Astrocyte (in vitro differentiated cells and primary cell): ENCODE results near the gene RUFY1. TPM values are rescaled to one million over a fixed set of nuclear protein-coding genes. Genes with fewer than 3 reads are reported as not detected.
A peak's percentile ranks its signal among the peaks of the same experiment; 100 is the strongest.

Experiments
- DNase-seq: peaks from one replicate; pipeline ENCODE4 v3.0.0-alpha.2; 2010; ENCODE audit warnings: low read depth
- FAIRE-seq: peaks from 2 replicates; lab custom pipeline; 2011; peaks lifted over from hg19 to GRCh38; lab: Jason Lieb, UNC
- H2AFZ ChIP-seq: 2 replicates; pipeline ENCODE4 v1.6.0; 2012; ENCODE audit warnings: low read depth, low read length, inconsistent platforms
- H3K27ac ChIP-seq: 2 replicates; pipeline ENCODE4 v1.5.1; 2011; ENCODE audit warnings: low read depth, low read length, inconsistent platforms
- H3K27me3 ChIP-seq: 2 replicates; pipeline ENCODE4 v1.6.0; 2011; ENCODE audit warnings: low read length, inconsistent platforms; ENCODE audit not compliant: insufficient read depth
- H3K36me3 ChIP-seq: 2 replicates; pipeline ENCODE4 v1.5.1; 2011; ENCODE audit warnings: low read length, inconsistent platforms; ENCODE audit not compliant: insufficient read depth
- H3K4me1 ChIP-seq: 2 replicates; pipeline ENCODE4 v1.5.1; 2011; ENCODE audit warnings: low read length, inconsistent platforms; ENCODE audit not compliant: insufficient read depth
- H3K4me2 ChIP-seq: 2 replicates; pipeline ENCODE4 v1.6.0; 2012; ENCODE audit warnings: low read length, inconsistent platforms
- H3K4me3 ChIP-seq: 2 replicates; pipeline ENCODE4 v1.5.1; 2011; ENCODE audit warnings: low read depth, mild to moderate bottlenecking, low read length, inconsistent platforms; ENCODE audit not compliant: insufficient read depth
- H3K79me2 ChIP-seq: 2 replicates; pipeline ENCODE4 v1.6.0; 2012; ENCODE audit warnings: mild to moderate bottlenecking, low read length, inconsistent platforms; ENCODE audit not compliant: insufficient read depth
- H3K9ac ChIP-seq: 2 replicates; pipeline ENCODE4 v1.6.0; 2012; ENCODE audit warnings: mild to moderate bottlenecking, low read length, inconsistent platforms
- H3K9me3 ChIP-seq: 2 replicates; pipeline ENCODE4 v1.5.1; 2012; ENCODE audit warnings: low read depth, mild to moderate bottlenecking, low read length, inconsistent platforms; ENCODE audit not compliant: insufficient read depth
- H4K20me1 ChIP-seq: 2 replicates; pipeline ENCODE4 v1.6.0; 2012; ENCODE audit warnings: low read length, inconsistent platforms; ENCODE audit not compliant: insufficient read depth
- H3K27ac Mint-ChIP-seq: one replicate; pipeline ENCODE4 v1.8.0; 2021; ENCODE audit warnings: mild to moderate bottlenecking, mixed read lengths; ENCODE audit not compliant: unreplicated experiment
- H3K27me3 Mint-ChIP-seq: one replicate; pipeline ENCODE4 v1.8.0; 2021; ENCODE audit warnings: low read depth, mixed read lengths; ENCODE audit not compliant: unreplicated experiment
- H3K36me3 Mint-ChIP-seq: one replicate; pipeline ENCODE4 v1.8.0; 2021; ENCODE audit warnings: low read depth, mixed read lengths; ENCODE audit not compliant: unreplicated experiment
- H3K4me1 Mint-ChIP-seq: one replicate; pipeline ENCODE4 v1.8.0; 2021; ENCODE audit warnings: low read depth, mixed read lengths; ENCODE audit not compliant: unreplicated experiment
- H3K4me3 Mint-ChIP-seq: one replicate; pipeline ENCODE4 v1.8.0; 2021; ENCODE audit warnings: mild to moderate bottlenecking, moderate library complexity, mixed read lengths; ENCODE audit not compliant: unreplicated experiment
- H3K9me3 Mint-ChIP-seq: one replicate; pipeline ENCODE4 v1.8.0; 2021; ENCODE audit warnings: mild to moderate bottlenecking, mixed read lengths; ENCODE audit not compliant: unreplicated experiment
- EZH2 ChIP-seq: IDR thresholded peaks from 2 replicates; pipeline ENCODE4 v1.6.1; 2012; ENCODE audit warnings: mild to moderate bottlenecking, low read length, inconsistent platforms; ENCODE audit not compliant: insufficient read depth
- total RNA-seq: library from RNA; stranded (reverse); gene quantifications from 2 replicates; pipeline ENCODE4 v1.2.1, GENCODE V29; 2021
- TF ChIP-seq, protein P1 (sequence below): IDR thresholded peaks from 2 replicates; pipeline ENCODE4 v1.5.1; 2011; ENCODE audit warnings: low read depth, mild to moderate bottlenecking, inconsistent platforms, low read length, moderate library complexity; ENCODE audit not compliant: insufficient read depth

The RUFY1 gene
- total RNA-seq, 1 donor from 2014 or later = 34.1 TPM

DNA sequence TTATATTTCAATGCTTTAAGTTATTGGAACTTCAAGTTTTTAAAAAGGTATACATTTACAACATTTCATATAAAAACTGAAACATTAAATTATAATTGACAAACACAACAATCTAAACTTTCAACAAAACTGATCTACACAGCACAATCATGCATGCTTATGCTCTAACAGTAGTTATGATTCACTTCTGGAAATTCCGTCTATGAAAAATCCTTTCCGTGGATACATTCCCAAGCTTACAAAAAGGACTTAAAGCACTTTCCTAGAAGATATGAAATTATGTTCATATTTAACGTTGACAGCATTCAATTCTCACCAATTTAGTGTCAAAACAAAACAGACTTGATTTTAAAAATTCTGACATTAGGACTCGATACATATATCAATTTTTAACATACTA lies 69.4 kb downstream of the RUFY1 start:
- Histone ChIP-seq H3K36me3 (peaks cover 74% of the 10 kb centered on the region), H3K4me3 (peak overlapping the region; percentile 91), H3K9ac (peak overlapping the region; percentile 99), H2AFZ (no peak overlapping the region), H3K4me2 (peak overlapping the region; percentile 95), H3K27me3 (no peaks in the 10 kb centered on the region), H4K20me1 (peaks cover 84% of the 10 kb centered on the region), H3K9me3 (no peaks in the 10 kb centered on the region), H3K4me1 (peaks cover 23% of the 10 kb centered on the region), H3K79me2 (peaks cover 91% of the 10 kb centered on the region), H3K27ac (peak overlapping the region; percentile 59)
- DNase-seq = no peak
- no peak overlapping the region for H3K27ac Mint-ChIP-seq
- TF ChIP-seq, protein P1, sequence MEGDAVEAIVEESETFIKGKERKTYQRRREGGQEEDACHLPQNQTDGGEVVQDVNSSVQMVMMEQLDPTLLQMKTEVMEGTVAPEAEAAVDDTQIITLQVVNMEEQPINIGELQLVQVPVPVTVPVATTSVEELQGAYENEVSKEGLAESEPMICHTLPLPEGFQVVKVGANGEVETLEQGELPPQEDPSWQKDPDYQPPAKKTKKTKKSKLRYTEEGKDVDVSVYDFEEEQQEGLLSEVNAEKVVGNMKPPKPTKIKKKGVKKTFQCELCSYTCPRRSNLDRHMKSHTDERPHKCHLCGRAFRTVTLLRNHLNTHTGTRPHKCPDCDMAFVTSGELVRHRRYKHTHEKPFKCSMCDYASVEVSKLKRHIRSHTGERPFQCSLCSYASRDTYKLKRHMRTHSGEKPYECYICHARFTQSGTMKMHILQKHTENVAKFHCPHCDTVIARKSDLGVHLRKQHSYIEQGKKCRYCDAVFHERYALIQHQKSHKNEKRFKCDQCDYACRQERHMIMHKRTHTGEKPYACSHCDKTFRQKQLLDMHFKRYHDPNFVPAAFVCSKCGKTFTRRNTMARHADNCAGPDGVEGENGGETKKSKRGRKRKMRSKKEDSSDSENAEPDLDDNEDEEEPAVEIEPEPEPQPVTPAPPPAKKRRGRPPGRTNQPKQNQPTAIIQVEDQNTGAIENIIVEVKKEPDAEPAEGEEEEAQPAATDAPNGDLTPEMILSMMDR = no peak
- TF ChIP-seq EZH2 = no peak
- FAIRE-seq = no peak
- H3K36me3 Mint-ChIP-seq = peaks cover 33% of the 10 kb centered on the region
- H3K9me3 Mint-ChIP-seq = no peaks in the 10 kb centered on the region
- H3K4me3 Mint-ChIP-seq = peak overlapping the region; percentile 95
- H3K27me3 Mint-ChIP-seq = no peaks in the 10 kb centered on the region
- H3K4me1 Mint-ChIP-seq = peaks cover 29% of the 10 kb centered on the region

DNA sequence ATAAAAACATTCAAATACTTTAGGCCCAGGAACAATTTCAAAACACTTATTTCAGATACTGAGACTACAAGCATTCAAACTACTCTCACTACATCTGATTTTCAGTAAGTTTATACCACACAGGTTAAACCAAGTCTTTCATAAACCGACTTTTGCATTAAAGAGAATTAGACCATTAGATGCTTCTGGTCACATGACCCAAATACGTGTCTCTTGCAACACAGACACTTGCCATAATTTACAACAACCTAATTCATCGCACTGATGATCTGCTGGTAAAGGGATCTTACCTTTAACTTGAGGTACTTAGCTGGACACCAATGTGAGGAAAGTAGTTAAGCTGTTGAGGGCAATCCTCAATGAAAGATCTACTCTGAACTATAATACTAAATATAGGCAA lies 69.9 kb downstream of the RUFY1 start:
- Histone ChIP-seq H2AFZ (no peak overlapping the region), H3K79me2 (peaks cover 86% of the 10 kb centered on the region), H3K9ac (peak overlapping the region; percentile 99), H3K4me2 (peak overlapping the region; percentile 95), H3K4me1 (peaks cover 27% of the 10 kb centered on the region), H3K4me3 (peak overlapping the region; percentile 91), H3K36me3 (peaks cover 69% of the 10 kb centered on the region), H4K20me1 (peaks cover 79% of the 10 kb centered on the region), H3K27ac (peak overlapping the region; percentile 59), H3K9me3 (no peaks in the 10 kb centered on the region), H3K27me3 (no peaks in the 10 kb centered on the region)
- H3K4me3 Mint-ChIP-seq = peak overlapping the region; percentile 95
- H3K9me3 Mint-ChIP-seq = no peaks in the 10 kb centered on the region
- H3K27ac Mint-ChIP-seq = no peak overlapping the region
- H3K4me1 Mint-ChIP-seq = peaks cover 32% of the 10 kb centered on the region
- FAIRE-seq (no peak), DNase-seq (no peak)
- H3K27me3 Mint-ChIP-seq = no peaks in the 10 kb centered on the region
- peaks cover 33% of the 10 kb centered on the region for H3K36me3 Mint-ChIP-seq
- no peak for TF ChIP-seq EZH2
- TF ChIP-seq, protein P1 = no peak

DNA sequence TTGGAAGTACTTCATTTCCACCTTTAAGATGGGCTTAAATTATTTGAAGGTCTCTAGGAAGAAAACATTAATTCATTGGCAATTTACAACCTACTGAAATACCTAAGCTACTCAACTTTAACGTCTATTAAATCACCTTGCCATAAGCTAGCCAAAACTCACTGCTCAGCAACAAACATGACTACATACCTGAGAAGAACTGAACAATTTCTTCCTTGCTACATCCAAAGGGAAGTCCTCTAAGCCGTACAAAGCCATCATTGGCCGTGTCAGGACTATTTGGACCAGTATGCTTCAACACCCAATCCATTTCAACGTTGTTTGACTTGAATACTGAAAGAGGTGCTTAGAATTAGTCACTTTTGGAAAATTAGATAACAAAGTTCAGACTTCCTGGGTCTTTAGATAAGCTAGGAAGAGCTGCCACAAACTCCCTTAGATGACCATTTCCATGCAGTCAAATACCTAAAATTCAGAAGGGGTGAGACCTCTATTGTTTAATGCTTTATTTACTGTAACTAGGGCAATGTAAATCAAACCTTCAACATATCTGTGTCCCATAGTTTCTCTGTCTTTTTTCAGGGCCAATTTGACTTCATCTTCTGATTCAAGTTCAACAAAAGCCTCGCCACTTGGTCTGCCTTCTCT lies 70.5 kb downstream of the RUFY1 start:
- H3K36me3 Mint-ChIP-seq = peaks cover 30% of the 10 kb centered on the region
- H3K27ac Mint-ChIP-seq = peak overlapping the region; percentile 8
- peaks cover 27% of the 10 kb centered on the region for H3K4me1 ChIP-seq
- peaks cover 63% of the 10 kb centered on the region for H3K36me3 ChIP-seq
- no peaks in the 10 kb centered on the region for H3K27me3 ChIP-seq
- H3K9me3 Mint-ChIP-seq = no peaks in the 10 kb centered on the region
- H2AFZ ChIP-seq = no peak overlapping the region
- peaks cover 32% of the 10 kb centered on the region for H3K4me1 Mint-ChIP-seq
- peak overlapping the region; percentile 95 for H3K4me2 ChIP-seq
- peak overlapping the region; percentile 95 for H3K4me3 Mint-ChIP-seq
- FAIRE-seq (no peak), DNase-seq (peak; percentile 43)
- peak overlapping the region; percentile 91 for H3K4me3 ChIP-seq
- H3K27me3 Mint-ChIP-seq = no peaks in the 10 kb centered on the region
- peaks cover 81% of the 10 kb centered on the region for H3K79me2 ChIP-seq
- no peaks in the 10 kb centered on the region for H3K9me3 ChIP-seq
- no peak for TF ChIP-seq EZH2
- TF ChIP-seq, protein P1 = no peak
- peak overlapping the region; percentile 99 for H3K9ac ChIP-seq
- H4K20me1 ChIP-seq = peaks cover 74% of the 10 kb centered on the region
- H3K27ac ChIP-seq = peak overlapping the region; percentile 59
